Upper lobe of right lung (tissue), 1 donor: ENCODE results near the gene GCFC2. TPM values are rescaled to one million over a fixed set of nuclear protein-coding genes. Genes with fewer than 3 reads are reported as not detected.

Experiments used
- ATAC-seq: fragments of 200-7000 bp; cut with Tn5 transposase; one replicate; pipeline ENCODE4 v1.9.1; 2020; ENCODE audit warnings: mild to moderate bottlenecking, moderate library complexity
- DNase-seq: peaks from one replicate; pipeline ENCODE4 v3.0.0-alpha.2; 2020
- H3K27ac ChIP-seq: fragments of 200-600 bp; one replicate; pipeline ENCODE4 v1.8.0; 2022
- H3K27me3 ChIP-seq: fragments of 200-600 bp; one replicate; pipeline ENCODE4 v1.8.0; 2022; ENCODE audit warnings: mild to moderate bottlenecking
- H3K36me3 ChIP-seq: fragments of 200-600 bp; one replicate; pipeline ENCODE4 v1.8.0; 2022
- H3K4me1 ChIP-seq: fragments of 200-600 bp; one replicate; pipeline ENCODE4 v1.8.0; 2022
- H3K4me3 ChIP-seq: fragments of 200-600 bp; one replicate; pipeline ENCODE4 v1.8.0; 2022; ENCODE audit warnings: mild to moderate bottlenecking
- H3K9me3 ChIP-seq: fragments of 200-600 bp; one replicate; pipeline ENCODE4 v1.8.0; 2022
- CTCF ChIP-seq: fragments of 200-600 bp; IDR thresholded peaks from one replicate; pipeline ENCODE4 v1.8.0; 2022; ENCODE audit warnings: antibody characterized with exemption
- intact Hi-C: fragments of 100-400 bp; cut with DNase I; formaldehyde crosslinking; loops from one replicate; pipeline ENCODE4 v1.11.0; 2022
- total RNA-seq: library from RNA; stranded (reverse); fragmentation: NEBNext Ultra II Directional; extraction: Animal tissue kit (Norgen Biotek cat#: 25700); gene quantifications from one replicate; pipeline ENCODE4 v1.2.1, GENCODE V29; 2021
- donor health status: DM: no; HTN: yes; CAD: no; lungs with severe emphysema.

The GCFC2 gene
- total RNA-seq, 1 donor from 2014 or later = 19.5 TPM

GRCh38 chr2:75640621-75641121 is 70.0 kb downstream of the GCFC2 start:
- peak; percentile 99 for TF ChIP-seq CTCF
- H3K27me3 ChIP-seq = no peaks in the 10 kb centered on the region
- DNase-seq (peak; percentile 80), ATAC-seq (peak; percentile 98)
- H3K36me3 ChIP-seq = no peaks in the 10 kb centered on the region
- H3K4me1 ChIP-seq = peaks cover 12% of the 10 kb centered on the region
- no peaks in the 10 kb centered on the region for H3K9me3 ChIP-seq
- no peak overlapping the region for H3K27ac ChIP-seq
- H3K4me3 ChIP-seq = no peak overlapping the region
- intact Hi-C loops = no loop called here

GRCh38 chr2:75637568-75637967 is 73.1 kb downstream of the GCFC2 start:
- Histone ChIP-seq H3K36me3 (no peaks in the 10 kb centered on the region), H3K27me3 (no peaks in the 10 kb centered on the region), H3K4me3 (no peak overlapping the region), H3K27ac (no peak overlapping the region), H3K4me1 (peaks cover 12% of the 10 kb centered on the region), H3K9me3 (no peaks in the 10 kb centered on the region)
- TF ChIP-seq CTCF = no peak
- DNase-seq (no peak), ATAC-seq (no peak)
- intact Hi-C loops = no loop called here

GRCh38 chr2:75634945-75635344 is 75.8 kb downstream of the GCFC2 start:
- no peaks in the 10 kb centered on the region for H3K36me3 ChIP-seq
- ATAC-seq (no peak), DNase-seq (no peak)
- H3K4me1 ChIP-seq = no peaks in the 10 kb centered on the region
- intact Hi-C loops = no loop called here
- no peak overlapping the region for H3K4me3 ChIP-seq
- no peak overlapping the region for H3K27ac ChIP-seq
- H3K9me3 ChIP-seq = no peaks in the 10 kb centered on the region
- H3K27me3 ChIP-seq = no peaks in the 10 kb centered on the region
- TF ChIP-seq CTCF = no peak

GRCh38 chr2:75633620-75634019 is 77.1 kb downstream of the GCFC2 start:
- intact Hi-C loops = no loop called here
- H3K27me3 ChIP-seq = no peaks in the 10 kb centered on the region
- no peaks in the 10 kb centered on the region for H3K4me1 ChIP-seq
- H3K4me3 ChIP-seq = no peak overlapping the region
- no peak for DNase-seq
- H3K9me3 ChIP-seq = no peaks in the 10 kb centered on the region
- H3K36me3 ChIP-seq = no peaks in the 10 kb centered on the region
- TF ChIP-seq CTCF = no peak
- H3K27ac ChIP-seq = no peak overlapping the region
- ATAC-seq = no peak

GRCh38 chr2:75632813-75633212 is 77.9 kb downstream of the GCFC2 start:
- Histone ChIP-seq H3K36me3 (no peaks in the 10 kb centered on the region), H3K27me3 (no peaks in the 10 kb centered on the region), H3K4me1 (no peaks in the 10 kb centered on the region), H3K4me3 (no peak overlapping the region), H3K9me3 (no peaks in the 10 kb centered on the region), H3K27ac (no peak overlapping the region)
- no peak for ATAC-seq
- TF ChIP-seq CTCF = no peak
- no peak for DNase-seq
- intact Hi-C loops = no loop called here

GRCh38 chr2:75632091-75632701 is 78.5 kb downstream of the GCFC2 start:
- no peak for DNase-seq
- H3K36me3 ChIP-seq = no peaks in the 10 kb centered on the region
- H3K9me3 ChIP-seq = no peaks in the 10 kb centered on the region
- ATAC-seq = peak; percentile 41
- H3K4me3 ChIP-seq = no peak overlapping the region
- TF ChIP-seq CTCF = no peak
- no peaks in the 10 kb centered on the region for H3K27me3 ChIP-seq
- no peak overlapping the region for H3K27ac ChIP-seq
- intact Hi-C loops = no loop called here
- H3K4me1 ChIP-seq = no peaks in the 10 kb centered on the region
